ENCODE data around the gene PPP4R3B.
"Not testable (repeated sequence)": the region's sequence is repeated elsewhere in the genome, so short reads cannot be mapped to it uniquely, and the experiment has no call there.

PPP4R3B gene

DNA sequence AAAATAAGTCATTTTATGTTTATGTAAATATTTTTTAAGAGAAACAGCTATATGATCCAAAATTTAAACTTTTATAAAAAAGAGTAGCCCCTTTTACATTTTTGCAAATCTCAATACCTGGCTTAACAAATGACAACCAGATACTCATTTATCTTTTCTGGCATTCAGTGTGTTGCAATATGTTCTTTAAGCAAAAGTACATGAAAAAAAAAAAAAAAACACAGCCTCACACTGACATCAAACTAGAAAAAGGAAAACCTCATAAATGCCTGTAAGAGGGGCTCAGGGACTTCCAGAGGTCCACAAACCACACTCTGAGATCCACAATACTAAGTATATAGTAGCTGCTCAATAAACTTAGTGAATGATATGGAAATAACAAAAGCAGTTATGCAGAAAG lies 21.9 kb downstream of the PPP4R3B start:
- DNase-seq (ENCODE audit: low spot score) = no peak

- no peak for DNase-seq (ENCODE audit: low spot score)
Observed at GRCh38 chr2:55592130-55592529, 25.3 kb downstream of the PPP4R3B start.

GRCh38 chr2:55590810-55591440 lies 26.5 kb downstream of the PPP4R3B start:
- no peak for DNase-seq (ENCODE audit: low spot score)

DNA sequence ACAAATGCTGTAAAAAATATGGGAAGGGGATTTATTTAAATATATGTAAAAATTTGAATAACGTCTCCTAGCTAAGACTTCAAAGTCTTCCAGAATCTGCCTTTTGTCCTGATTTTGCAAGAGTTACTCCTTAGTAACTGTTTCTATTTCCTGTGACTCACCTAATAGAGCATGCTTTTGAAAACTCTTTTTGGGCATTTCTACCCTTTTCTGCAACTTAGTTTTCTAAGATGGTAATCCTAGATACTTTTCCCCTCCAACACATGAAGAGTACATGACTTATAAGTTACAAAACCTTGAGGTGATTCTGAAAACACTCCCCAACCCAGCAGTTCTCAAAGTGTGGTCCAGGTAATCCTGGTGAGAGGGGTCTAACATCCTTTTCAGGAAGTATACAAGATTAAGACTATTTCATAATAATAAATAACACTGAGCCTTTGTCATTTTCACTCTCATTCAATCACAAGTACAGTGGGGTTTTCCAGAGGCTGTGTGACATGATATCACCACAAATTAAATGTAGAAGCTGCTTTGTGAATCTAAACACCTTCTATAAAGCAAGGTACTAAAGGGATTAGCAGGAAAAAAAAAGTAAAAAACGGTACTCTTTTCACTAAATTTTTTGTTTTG lies 31.9 kb downstream of the PPP4R3B start:
- no peak for DNase-seq (ENCODE audit: low spot score)

DNA sequence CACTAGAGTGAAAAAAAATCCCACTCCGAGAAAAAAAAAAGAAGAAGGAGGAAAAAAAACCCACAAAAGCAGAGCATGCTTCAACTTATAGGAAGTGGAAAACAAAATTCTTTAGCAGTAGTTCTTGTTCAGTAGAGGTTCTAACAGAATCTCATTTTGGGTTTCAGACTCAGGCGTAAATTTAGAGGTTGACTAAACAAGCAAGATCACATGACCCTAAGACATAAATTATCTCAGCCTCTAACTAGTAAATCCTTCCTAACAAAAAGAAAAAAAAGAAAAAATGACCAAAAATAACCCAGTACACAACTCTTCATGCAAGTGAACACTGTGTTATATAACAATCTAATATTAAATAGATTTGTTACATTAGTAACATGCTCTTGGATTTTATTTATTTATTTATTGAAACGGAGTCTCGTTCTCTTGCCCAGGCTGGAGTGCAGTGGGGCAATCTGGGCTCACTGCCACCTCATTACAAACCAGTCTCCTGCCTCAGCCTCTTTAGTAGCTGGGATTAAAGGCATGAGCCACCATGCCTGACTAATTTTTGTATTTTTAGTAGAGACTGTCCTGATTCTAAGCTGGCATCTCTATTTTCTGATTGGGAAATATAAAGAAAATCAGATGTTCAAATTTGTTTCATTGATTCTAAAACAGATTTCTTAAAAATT lies 35.4 kb downstream of the PPP4R3B start:
- no peak for DNase-seq (ENCODE audit: low spot score)

DNA sequence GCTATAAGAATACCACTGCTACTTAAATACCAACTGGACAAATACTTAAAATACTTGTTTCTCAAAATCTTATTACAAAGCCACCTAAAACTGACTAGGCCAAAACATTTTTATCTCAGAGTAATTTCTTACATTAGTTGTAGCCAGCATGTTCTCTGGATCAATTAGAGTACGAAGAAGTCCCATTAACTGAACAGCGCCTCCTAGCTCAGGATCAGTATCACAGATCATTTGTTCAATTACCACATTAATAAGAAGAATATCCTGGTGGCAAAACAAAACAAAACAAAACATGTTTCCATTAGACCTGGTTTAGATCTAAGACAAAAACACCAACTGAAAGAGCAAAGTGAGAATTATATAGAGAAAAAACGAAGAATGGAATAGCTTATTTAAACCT lies 36.0 kb downstream of the PPP4R3B start:
- DNase-seq (ENCODE audit: low spot score) = no peak

DNA sequence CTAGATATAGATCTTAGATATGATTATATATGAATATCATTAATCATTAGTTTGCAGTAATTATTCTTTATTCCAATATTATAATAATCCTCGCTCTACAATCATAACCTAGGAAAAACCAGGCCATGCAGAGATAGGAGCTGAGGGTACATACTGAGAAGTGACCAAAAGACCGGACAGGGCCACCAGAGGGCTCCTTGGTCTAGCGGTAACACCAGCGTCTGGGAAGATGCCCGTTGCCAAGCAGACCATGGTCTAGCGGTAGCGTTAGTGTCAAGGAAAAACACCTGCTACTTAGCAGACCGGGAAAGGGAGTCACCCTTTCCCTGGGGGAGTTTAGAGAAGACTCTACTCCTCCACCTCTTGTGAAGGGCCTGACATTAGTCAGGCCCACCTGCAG lies 48.4 kb downstream of the PPP4R3B start:
- DNase-seq (ENCODE audit: low spot score) = not testable (repeated sequence)

DNA sequence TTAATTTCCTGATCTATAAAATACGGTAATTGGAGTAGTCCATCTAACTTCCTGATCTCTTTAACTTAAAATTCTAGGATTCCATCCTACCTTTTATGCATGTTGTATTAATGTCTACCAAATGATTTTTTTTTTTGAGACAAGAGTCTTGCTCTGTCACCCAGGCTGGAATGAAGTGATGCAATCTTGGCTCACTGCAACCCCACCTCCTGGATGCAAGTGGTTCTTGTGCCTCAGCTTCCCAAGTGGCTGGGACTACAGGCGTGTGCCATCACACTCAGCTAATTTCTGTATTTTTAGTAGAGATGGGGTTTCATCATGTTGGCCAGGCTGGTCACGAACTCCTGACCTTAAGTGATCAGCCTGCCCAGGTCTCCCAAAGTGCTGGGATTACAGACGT lies 50.1 kb downstream of the PPP4R3B start:
- no peak for DNase-seq (ENCODE audit: low spot score)

- no peak for DNase-seq (ENCODE audit: low spot score)
Observed at GRCh38 chr2:55565613-55566012, 51.8 kb downstream of the PPP4R3B start.

GRCh38 chr2:55560855-55561254 lies 56.6 kb downstream of the PPP4R3B start:
- no peak for DNase-seq (ENCODE audit: low spot score)

- DNase-seq (ENCODE audit: low spot score) = no peak
Observed at GRCh38 chr2:55556809-55557208, 60.6 kb downstream of the PPP4R3B start.

- DNase-seq (ENCODE audit: low spot score) = no peak
Observed at GRCh38 chr2:55555977-55556376, 61.4 kb downstream of the PPP4R3B start.

DNA sequence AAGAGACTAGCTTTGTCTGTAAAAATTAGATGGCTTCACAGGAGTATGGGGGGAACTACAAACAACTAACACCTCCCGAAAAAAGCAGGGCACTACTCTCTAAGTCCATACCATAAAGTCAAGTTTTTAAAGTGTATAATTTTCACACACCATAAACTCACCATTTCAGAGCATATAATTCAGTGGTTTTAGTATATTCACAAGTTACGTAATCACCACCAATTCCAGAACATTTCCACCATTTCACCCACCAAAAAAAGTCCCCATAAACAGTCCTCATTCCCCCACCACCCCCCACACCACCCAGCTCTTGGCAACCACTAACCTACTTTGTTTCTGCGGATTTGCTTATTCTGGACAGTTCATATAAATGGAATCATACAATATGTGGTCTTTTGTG lies 64.1 kb downstream of the PPP4R3B start:
- no peak for DNase-seq (ENCODE audit: low spot score)

GRCh38 chr2:55550368-55551102 lies 66.9 kb downstream of the PPP4R3B start:
- no peak for DNase-seq (ENCODE audit: low spot score)

GRCh38 chr2:55547679-55548078 lies 69.7 kb downstream of the PPP4R3B start:
- not testable (repeated sequence) for DNase-seq (ENCODE audit: low spot score)

GRCh38 chr2:55547001-55547400 lies 70.4 kb downstream of the PPP4R3B start:
- no peak for DNase-seq (ENCODE audit: low spot score)

GRCh38 chr2:55530539-55531081 lies 86.8 kb downstream of the PPP4R3B start:
- DNase-seq (ENCODE audit: low spot score) = no peak

DNA sequence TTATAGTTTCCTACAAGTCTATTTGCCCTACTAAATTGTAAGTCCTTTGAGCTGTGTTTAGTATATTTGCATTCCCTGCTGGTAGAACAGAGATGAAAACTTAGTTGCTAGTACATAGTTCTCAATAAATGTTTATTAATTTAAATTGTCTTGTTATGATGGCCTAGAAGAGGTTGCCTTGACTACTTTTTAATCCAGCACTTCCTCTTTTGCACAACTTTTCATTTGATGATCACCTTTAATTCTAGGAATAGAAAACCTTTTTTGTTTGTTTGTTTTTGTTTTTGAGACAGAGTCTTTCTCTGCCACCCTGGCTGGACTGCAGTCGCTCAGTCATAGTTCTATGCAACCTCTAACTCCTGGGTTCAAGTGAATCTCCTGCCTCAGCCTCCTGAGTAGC lies 91.2 kb downstream of the PPP4R3B start:
- no peak for DNase-seq (ENCODE audit: low spot score)

GRCh38 chr2:55524884-55525437 lies 92.5 kb downstream of the PPP4R3B start:
- DNase-seq (ENCODE audit: low spot score) = no peak

GRCh38 chr2:55519938-55520885 lies 97.2 kb downstream of the PPP4R3B start:
- DNase-seq (ENCODE audit: low spot score) = peak; percentile 68

DNA sequence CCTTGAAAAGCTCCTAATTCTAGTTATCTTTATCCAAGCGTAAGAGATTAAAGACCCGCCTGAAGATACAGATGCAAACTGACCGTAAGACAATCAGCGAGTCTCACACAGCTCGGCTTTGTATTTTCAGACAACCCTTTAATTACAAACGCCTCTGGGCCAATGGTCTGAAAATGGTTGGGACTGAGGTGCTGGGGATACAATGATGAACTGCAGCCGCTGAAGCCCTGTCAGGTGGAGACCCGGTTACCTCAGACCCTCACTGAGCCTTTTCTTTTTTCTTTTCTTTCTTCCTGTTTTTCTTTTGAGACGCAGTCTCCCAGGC lies 98.6 kb downstream of the PPP4R3B start:
- DNase-seq (ENCODE audit: low spot score) = no peak

All from left forelimb (tissue), 1 donor.